Muscle layer of colon (tissue), 2 donors: Measurements from ENCODE around the gene FFAR2.

Source experiments
- H3K27ac ChIP-seq: one replicate; pipeline ENCODE4 v1.7.0; 2013; ENCODE audit warnings: low read depth, mild to moderate bottlenecking, low read length, moderate library complexity
- H3K27me3 ChIP-seq, 2 donors: one replicate each; pipeline ENCODE4 v1.7.0; 2013; ENCODE audit warnings: low read length in 2 of 2, mild to moderate bottlenecking in 2 of 2; ENCODE audit not compliant: insufficient read depth in 2 of 2, control insufficient read depth in 1 of 2
- H3K36me3 ChIP-seq: one replicate; pipeline ENCODE4 v1.7.0; 2013; ENCODE audit warnings: mild to moderate bottlenecking, low read length; ENCODE audit not compliant: insufficient read depth
- H3K4me1 ChIP-seq: one replicate; pipeline ENCODE4 v1.7.0; 2013; ENCODE audit warnings: mild to moderate bottlenecking, low read length; ENCODE audit not compliant: insufficient read depth
- H3K4me3 ChIP-seq, 2 donors: one replicate each; pipeline ENCODE4 v1.7.0; 2013; ENCODE audit warnings: low read length in 2 of 2, low read depth in 1 of 2, mild to moderate bottlenecking in 1 of 2, moderate library complexity in 1 of 2
- H3K9ac ChIP-seq: one replicate; pipeline ENCODE4 v1.7.0; 2013; ENCODE audit warnings: low read length
- H3K9me3 ChIP-seq: one replicate; pipeline ENCODE4 v1.7.0; 2013; ENCODE audit warnings: mild to moderate bottlenecking, low read length
- donor health status: abdominal sarcoma.
- donor health status: Adenocarcinoma of cecum.

The FFAR2 gene

GRCh38 chr19:35495107-35496064 lies 47.3 kb downstream of the FFAR2 start:
- no peak overlapping the region for H3K9ac ChIP-seq

DNA sequence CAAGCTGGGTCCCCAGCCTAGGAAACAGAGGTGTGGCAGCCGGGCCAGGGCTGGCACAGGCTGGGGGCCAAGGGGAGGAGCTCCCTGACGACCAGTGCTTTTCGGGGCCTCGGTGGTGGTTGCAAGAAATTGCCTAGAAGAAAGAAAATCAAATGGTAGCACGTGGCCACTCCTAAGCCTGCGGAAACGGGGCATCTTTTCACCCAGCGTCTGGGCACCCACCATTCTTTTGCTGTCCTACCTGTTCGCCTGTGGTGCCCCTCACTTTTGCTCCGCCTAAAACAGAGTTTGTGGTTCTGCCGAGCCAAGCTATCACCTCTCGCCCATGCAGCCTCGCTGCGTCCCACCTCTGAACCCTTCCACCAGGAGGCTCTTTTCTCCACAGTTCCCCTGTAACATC lies 49.3 kb downstream of the FFAR2 start:
- Histone ChIP-seq H3K27me3 (no peaks in the 10 kb centered on the region), H3K9ac (no peak overlapping the region), H3K36me3 (no peaks in the 10 kb centered on the region), H3K27ac (no peak overlapping the region), H3K4me3 (no peak overlapping the region), H3K9me3 (no peaks in the 10 kb centered on the region), H3K4me1 (peaks cover 8% of the 10 kb centered on the region)

More at GRCh38 chr19:35495107-35496064, 47.3 kb downstream of the FFAR2 start:
- H3K9me3 ChIP-seq, result no peaks in the 10 kb centered on the region
- H3K4me1 ChIP-seq, result peaks cover 8% of the 10 kb centered on the region
- no peak overlapping the region for H3K27ac ChIP-seq
- H3K27me3 ChIP-seq, result peaks cover 1 to 3% of the 10 kb centered on the region in 2 donors
- no peaks in the 10 kb centered on the region for H3K36me3 ChIP-seq
- H3K4me3 ChIP-seq, result no peak overlapping the region

- peaks cover 8% of the 10 kb centered on the region for H3K4me1 ChIP-seq
- H3K9me3 ChIP-seq, result no peaks in the 10 kb centered on the region
- no peak overlapping the region for H3K27ac ChIP-seq
- no peak overlapping the region for H3K4me3 ChIP-seq
- no peak overlapping the region for H3K9ac ChIP-seq
- H3K36me3 ChIP-seq, result no peaks in the 10 kb centered on the region
- H3K27me3 ChIP-seq, result no peaks in the 10 kb centered on the region
These were observed 50.2 kb downstream of the FFAR2 start for GRCh38 chr19:35498220-35498619.

- Histone ChIP-seq H3K9me3 (no peaks in the 10 kb centered on the region), H3K36me3 (no peaks in the 10 kb centered on the region), H3K9ac (no peak overlapping the region), H3K4me3 (no peak overlapping the region), H3K27me3 (no peaks in the 10 kb centered on the region), H3K27ac (no peak overlapping the region), H3K4me1 (peaks cover 8% of the 10 kb centered on the region)
These were observed 51.0 kb downstream of the FFAR2 start for GRCh38 chr19:35498984-35499527.

DNA sequence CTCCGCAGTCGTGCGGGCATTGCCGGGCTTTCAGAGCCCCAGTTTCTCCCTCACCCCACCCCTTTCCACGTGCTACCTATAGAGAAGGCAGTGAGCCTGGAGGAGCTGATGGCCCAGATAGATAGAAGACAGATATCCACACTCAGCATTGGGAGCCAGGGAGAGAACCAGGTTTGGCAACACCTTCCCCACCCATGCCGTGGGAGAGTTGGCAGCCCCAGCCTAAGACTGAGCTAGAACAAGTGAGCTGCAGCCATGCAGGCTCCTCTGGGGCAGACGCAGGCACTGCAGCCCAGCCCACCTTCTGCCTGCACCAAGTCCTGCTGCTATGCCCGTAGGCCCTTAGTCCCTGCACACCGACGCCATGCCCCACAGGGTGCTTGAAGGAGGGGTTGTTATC lies 52.6 kb downstream of the FFAR2 start:
- peaks cover 1% of the 10 kb centered on the region for H3K4me1 ChIP-seq
- no peaks in the 10 kb centered on the region for H3K9me3 ChIP-seq
- no peaks in the 10 kb centered on the region for H3K27me3 ChIP-seq
- no peaks in the 10 kb centered on the region for H3K36me3 ChIP-seq
- no peak overlapping the region for H3K9ac ChIP-seq
- no peak overlapping the region for H3K4me3 ChIP-seq
- H3K27ac ChIP-seq, result no peak overlapping the region
